Testis (tissue), 2 donors: ENCODE data around the gene SERPINA1.

Source experiments
- CTCF ChIP-seq, 3 experiments: fragments of 450-650 bp in 2 of 3; fragments of 200-600 bp in 1 of 3; sonication (generic) in 1 of 3; IDR thresholded peaks; one replicate each; pipeline ENCODE4 v1.5.1; 2016 to 2019; ENCODE audit warnings: antibody characterized with exemption in 3 of 3, mild to moderate bottlenecking in 2 of 3, moderate library complexity in 1 of 3
- POLR2A ChIP-seq: fragments of 450-650 bp; IDR thresholded peaks from one replicate; pipeline ENCODE4 v1.6.1; 2017; ENCODE audit warnings: antibody characterized with exemption, mild to moderate bottlenecking, moderate library complexity

DNA sequence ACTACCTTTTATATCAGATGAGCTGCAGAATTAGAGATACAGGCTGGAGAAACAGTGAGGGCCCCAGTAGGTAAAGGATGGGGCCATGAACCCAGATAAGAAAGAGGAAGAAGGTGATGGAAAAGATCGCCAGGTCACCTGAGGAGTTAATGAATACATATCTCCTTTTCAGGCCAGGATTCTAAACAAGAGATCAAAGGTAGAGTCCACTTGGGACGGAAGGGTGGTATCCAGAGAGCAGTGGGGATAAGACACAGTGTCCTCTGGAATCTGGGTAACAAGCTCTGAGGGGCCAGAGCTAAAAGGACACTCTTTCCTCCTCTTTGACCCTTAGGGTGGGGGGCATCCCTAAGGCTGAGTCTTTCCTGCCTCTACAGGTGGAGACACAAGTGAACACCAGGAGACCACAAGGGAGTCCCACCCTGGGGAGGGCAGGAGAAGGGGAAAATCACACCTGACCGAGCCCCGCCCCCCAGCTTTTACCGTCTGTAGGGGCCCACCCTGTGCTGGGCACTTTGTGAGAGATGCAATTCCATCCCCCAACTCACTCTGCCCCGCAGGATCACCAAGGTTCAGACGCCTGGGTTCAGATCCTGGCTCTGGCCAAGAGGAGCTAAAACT, 27.3 kb downstream of the SERPINA1 start:
- TF ChIP-seq CTCF (IDR thresholded peaks at IDR 0.05) (no peak), POLR2A (no peak)
